ENCODE data around the gene C3.

Gene C3

GRCh38 chr19:6731822-6732221, 11.4 kb upstream of the C3 start:
- no peak for FAIRE-seq
- no peak for DNase-seq (ENCODE audit: low spot score)

GRCh38 chr19:6730941-6731670, 10.7 kb upstream of the C3 start:
- FAIRE-seq (no peak), DNase-seq (ENCODE audit: low spot score) (no peak)

GRCh38 chr19:6730153-6730804, 9.8 kb upstream of the C3 start:
- no peak for DNase-seq (ENCODE audit: low spot score)
- FAIRE-seq, result no peak

GRCh38 chr19:6729573-6730152, 9.2 kb upstream of the C3 start:
- no peak for FAIRE-seq
- no peak for DNase-seq (ENCODE audit: low spot score)

DNA sequence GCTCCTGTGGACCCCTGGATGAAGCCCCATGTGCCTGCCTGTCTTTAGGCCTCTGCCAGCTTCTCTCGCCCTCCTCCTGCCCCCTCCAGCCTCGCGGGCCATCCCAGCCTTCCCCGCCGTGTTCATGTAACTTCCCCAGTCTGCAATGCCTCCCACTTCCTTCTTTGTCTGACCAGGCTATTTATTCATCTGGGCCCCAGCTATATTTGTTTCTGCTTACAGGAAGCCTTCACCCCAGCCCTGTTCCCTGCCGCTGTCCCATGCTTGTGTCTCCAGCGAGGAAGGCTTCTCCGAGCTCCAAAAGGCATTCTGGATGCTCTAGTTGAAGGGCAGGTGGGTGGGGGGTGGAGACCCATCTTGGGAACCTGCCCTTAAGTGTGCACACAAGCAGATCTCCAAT, 7.9 kb upstream of the C3 start:
- DNase-seq (ENCODE audit: low spot score), result no peak
- FAIRE-seq, result no peak

GRCh38 chr19:6725513-6726231, 5.2 kb upstream of the C3 start:
- FAIRE-seq, result no peak
- DNase-seq (ENCODE audit: low spot score), result no peak

DNA sequence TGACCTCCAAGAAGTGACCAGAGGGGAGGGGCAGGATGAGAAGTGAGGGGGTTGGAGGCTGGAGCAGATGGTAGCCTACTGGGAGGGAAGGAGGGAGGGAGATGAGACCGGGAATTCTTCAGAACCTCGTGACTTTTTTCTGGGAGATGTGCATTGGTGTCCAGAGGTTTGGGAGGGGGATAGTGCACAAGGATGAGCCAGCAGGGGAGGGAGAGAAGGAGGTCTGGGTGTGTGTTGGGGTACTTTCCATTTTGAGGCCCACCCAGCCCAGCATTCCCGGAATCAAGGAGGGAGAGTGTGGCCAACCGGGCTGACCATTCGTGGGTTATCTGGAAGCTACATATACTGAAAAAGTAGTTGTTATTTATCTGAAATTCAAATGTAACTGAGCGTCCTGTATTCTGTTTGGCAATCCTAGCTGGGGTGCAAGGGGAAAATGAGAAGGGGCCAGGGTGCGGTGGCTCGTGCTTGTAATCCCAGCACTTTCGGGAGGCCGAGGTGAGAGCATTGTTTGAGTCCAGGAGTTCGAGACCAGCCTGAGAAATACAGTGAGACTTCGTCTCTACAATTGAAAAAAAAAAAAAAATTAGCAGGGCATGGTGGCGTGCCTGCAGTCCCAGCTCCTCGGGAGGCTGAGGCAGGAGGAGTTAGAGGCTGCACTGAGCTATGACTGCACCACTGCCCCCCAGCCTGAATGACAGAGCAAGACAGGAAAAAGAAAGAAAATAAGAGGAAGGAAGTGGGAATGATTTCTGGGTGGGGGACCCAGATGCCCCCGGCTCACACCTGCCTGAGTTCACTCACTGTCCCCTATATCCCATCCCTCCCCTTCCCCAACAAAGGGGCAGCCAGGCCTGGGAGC, 4.4 kb upstream of the C3 start:
- FAIRE-seq (no peak), DNase-seq (ENCODE audit: low spot score) (no peak)

- DNase-seq (ENCODE audit: low spot score) (no peak), FAIRE-seq (no peak)
Measured at GRCh38 chr19:6723738-6724137, 3.3 kb upstream of the C3 start.

DNA sequence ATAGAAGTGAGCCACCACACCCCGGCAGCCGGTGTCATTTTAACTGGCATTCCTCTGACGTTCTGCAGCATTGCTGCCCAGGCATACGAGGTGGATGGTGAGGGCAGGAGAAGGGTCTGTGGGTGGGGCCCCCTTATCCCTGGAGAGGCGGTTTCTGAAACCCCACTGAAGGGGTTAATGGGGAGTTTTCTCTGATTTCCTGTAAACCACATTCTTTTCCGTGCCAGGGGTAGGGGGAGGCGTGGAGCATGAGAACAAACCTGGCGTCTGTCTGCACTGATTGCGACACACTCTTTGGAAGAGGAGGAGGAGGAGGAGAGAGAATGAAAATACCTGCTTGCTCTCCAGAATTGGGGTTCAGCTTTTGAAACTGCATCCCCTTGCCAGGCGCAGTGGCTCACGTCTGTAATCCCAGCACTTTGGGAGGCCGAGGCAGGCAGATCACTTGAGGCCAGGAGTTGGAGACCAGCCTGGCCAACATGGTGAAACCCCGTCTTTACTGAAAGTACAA, 2.7 kb upstream of the C3 start:
- peak; percentile 55 for DNase-seq (ENCODE audit: low spot score)
- no peak for FAIRE-seq

DNA sequence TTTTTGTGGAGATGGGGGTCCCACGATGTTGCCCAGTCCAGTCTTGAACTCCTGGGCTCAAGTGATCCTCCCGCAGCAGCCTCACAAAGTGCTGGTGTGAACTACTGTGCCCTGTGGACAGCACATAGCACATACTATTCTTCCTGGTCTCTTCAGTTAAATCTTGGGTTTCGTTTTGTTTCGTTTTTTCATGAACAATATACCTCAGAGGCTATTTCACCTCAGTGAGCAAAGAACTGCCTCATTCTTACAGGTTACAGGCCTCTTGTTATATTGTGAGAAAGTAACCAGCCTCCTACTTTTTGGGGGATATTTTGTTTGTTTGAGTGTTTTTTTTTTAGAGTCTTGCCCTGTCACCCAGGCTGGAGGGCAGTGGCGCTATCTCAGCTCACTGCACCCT, 1.3 kb upstream of the C3 start:
- DNase-seq (ENCODE audit: low spot score), result no peak
- FAIRE-seq, result no peak

- DNase-seq (ENCODE audit: low spot score) (no peak), FAIRE-seq (no peak)
Measured at GRCh38 chr19:6721138-6721474, 656 bp upstream of the C3 start.

DNA sequence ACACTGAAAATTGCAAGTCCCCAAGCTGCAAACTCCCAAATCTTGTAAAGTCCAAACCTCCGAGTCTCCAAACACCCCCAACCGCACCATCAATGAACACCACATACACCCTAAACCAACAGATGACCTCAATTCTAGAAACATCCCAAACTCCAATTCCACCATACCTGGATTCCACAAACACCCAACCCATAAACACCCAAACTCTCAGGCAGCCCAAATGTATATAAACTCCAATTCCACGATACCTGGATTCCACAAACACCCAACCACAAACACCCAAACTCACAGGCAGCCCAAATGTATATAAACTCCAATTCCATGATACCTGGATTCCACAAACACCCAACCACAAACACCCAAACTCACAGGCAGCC, 470 bp downstream of the C3 start:
- no peak for DNase-seq (ENCODE audit: low spot score)
- FAIRE-seq, result no peak

DNA sequence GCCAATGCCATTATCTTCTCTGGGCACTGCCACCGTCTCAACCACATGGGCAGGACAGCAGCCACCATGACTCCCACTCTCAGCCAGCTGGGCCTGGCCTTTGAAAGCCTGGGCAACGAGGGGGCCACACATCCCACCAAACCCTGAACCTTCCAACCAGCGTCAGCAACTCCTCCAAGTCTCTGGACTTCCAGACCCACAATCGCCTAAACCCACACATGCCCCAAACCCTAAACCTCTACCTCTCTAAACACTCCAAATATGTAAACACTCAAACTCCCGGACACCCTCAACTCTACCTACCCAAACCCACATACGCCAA, 949 bp downstream of the C3 start:
- DNase-seq (ENCODE audit: low spot score) (no peak), FAIRE-seq (no peak)

DNA sequence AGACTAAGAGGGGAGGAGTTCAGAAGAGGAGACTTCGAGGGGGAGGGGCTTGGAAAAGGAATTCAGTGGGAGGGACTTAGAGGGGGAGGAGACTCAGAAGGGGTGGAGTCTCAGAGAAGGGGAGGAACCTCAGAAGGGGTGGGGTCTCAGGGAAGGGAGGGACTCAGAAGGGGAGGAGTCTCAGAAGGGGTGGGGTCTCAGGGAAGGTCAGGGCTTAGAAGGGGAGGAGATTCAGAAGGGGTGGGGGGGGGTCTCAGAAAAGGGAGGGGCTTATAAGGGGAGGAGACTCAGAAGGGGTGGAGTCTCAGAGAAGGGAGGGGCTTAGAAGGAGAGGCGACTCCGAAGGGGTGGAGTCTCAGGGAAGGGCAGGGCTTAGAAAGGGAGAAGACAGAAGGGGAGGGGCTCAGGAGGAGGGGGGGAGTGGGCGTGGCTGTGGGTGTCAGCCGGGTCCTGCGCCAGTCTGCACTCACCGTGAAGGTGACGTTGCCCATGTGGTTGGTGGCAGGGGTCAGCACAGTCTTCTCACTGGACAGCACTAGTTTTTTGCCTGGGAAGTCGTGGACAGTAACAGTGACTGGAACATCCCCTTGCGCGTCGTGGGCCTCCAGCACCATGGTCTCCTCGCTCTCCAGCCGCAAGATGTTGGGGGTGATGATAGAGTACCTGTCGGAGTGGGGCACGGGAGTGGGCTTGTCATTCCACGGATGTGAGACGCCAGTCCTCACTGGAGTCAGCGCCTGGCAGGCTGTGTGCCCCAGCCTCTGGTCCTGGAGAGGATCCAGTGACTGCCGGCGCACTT, 1.5 kb downstream of the C3 start:
- FAIRE-seq (no peak), DNase-seq (ENCODE audit: low spot score) (no peak)

GRCh38 chr19:6718111-6718740, 2.2 kb downstream of the C3 start:
- DNase-seq (ENCODE audit: low spot score) (no peak), FAIRE-seq (no peak)

- peak; percentile 99 for FAIRE-seq
- DNase-seq (ENCODE audit: low spot score), result no peak
Measured at GRCh38 chr19:6717441-6717971, 2.9 kb downstream of the C3 start.

DNA sequence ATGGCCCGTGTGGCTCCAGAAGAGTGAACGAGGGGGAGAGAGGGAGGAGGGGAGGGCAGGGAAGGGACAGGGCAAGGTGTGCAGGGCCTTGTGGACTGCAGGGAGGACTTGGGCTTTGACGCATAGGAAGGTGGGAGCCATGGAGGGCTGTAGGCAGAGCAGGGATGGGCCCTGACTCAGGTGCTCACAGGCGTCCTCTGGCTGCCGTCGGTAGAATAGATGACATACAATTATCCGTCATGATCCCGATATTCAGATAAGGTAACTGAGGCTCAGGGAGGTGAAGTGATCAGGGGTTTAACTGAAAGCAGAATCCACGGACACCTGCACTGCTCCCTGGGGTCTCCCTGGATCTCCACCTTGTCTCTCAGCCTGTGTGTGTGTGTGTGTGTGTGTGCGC, 3.4 kb downstream of the C3 start:
- no peak for FAIRE-seq
- DNase-seq (ENCODE audit: low spot score), result no peak

DNA sequence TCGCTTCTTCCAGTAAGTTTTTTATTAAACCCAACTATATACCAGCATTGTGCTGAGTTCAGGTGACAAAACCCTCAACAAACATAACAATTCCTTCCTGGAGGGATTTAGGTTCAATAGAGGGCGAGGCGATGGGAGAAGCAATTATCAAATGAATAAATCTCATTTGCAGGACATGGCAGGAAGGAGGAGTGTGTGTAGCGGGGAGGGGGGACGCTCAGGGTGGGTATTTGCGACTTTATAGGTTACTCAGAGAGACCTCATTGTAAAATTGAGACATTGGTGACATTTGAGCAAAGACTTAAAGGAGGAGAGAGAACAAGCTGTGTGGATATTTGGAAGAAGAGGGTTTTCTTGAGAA, 3.9 kb downstream of the C3 start:
- FAIRE-seq, result no peak
- DNase-seq (ENCODE audit: low spot score), result no peak

DNA sequence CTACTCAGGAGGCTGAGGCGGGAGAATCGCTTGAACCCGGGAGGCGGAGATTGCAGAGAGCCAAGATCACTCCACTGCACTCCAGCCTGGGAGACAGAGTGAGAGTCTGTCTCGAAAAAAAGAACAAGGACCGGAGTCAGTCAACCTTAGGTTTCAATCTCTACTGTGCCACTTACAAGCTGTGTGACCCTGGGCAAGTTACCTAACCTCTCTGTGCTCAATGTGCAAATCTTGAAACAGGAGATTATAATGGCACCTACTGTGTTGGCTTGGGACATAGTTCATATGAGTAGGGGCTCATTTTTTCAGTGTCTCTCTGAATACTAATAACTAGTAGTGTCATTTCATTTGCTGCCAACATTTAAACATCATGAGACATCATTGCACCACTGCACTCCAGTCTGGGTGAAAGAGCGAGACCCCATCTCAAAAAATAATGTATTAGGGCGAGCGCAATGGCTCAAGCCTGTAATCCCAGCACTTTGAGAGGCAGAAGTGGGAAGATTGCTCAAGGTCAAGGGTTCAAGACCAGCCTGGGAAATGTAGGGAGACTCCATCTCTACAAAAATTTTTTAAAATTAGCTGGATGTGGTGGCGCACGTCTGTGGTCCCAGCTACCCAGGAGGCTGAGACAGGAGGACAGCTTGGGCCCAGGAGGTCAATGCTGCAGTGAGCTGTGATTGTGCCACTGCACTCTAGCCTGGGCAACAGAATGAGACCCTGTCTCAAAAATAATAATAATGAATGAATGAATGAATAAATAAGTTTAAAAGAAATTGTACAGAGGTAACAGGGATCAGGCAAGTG, 5.5 kb downstream of the C3 start:
- FAIRE-seq (no peak), DNase-seq (ENCODE audit: low spot score) (no peak)
